AML-193 (cell line): ENCODE results near the gene MCUB.
A peak's percentile ranks its signal among the peaks of the same experiment; 100 is the strongest.

Experiments
- DNase-seq, 2 experiments: peaks; one replicate each; lab custom pipeline; 2025; lab: John Stamatoyannopoulos, UW

Gene MCUB

DNA sequence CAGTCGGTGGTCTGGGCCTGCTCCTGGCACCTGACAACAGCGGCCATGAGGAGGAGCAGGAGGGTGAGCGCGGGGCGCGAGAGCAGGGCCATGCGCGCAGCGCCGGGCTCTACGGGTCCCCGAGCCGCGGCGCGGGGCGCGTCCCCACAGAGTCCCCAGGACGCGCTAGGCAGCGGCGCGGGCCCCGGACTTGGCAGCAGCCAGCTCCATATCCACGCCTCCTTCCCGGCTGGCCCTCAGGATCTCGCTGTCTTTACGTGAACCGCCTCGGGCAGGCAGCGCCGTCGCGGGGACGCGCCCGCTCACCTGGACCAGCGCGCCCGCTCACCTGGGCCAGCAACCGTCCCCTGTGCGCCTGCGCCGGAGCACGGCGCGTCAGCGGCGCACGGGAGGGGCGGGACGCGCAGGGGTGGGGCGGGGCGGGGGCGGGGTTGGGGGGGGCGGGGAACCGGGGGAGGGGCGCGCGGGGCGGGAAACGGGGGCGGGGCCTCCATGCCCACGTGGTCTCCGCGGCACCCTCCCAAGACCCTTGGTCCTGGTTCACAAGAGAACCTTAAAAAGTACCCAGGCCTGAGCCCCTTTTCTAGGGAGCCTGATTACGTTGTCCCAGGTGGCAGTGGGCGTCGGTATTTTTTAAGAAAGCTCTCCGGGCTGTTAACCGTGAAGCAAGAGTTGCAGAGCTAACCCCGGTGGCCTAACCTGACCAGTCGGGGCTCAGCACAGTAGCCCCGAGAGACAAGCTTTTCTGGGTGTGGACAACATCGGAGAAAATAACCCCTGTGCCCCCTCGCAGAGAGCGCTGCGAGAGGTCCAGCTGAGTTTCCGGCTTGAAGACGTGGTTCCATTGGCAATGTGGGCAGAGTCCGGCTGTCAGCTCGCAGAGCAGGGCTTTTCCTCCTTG lies 169.9 kb downstream of the MCUB start, which contains the start of gene PLA2G12A:
PLA2G12A (minus strand) TSS at position 353 of the 901 bp plus-strand sequence; CDS start at position 92, 261 bp downstream.
- peak; percentile 38 to 61 for DNase-seq

DNA sequence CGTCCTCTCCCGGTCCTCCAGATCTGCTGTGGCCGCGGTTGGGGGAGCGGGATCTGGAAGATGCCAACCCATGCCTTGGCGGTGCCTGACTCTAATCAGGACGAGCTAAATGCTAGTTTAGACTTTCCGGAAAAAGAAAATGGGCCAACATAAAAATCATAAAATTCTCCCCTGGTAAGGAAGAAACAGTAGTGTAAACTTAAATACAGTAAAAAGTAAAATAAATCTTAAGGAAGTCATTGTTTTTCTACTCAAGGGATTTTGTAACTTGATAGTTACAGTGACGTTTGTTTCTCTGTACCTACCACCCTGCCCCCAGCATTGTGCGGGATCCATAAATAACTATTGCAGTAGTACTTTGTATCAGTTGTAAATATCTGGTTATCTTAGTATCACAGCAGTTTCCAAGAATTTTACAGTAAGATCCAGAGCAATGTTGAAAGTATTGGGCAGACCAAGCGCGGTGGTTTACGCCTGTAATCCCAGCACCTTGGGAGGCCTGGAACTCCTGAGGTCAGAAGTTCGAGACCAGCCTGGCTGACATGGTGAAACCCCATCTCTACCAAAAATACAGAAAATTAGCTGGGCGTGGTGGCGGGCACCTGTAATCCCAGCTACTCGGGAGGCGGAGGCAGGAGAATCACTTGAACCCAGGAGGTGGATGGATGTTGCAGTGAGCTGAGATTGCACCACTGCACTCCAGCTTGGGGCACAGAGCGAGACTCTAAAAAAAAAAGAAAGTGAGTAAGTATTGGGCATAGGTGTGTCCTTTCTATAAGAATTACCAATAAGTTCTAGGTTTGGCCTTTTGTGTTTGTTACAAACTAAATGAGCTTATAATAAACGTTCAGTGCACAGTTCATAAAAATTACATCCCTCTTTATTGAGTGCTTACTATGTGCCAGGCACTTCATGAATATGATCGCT lies 170.8 kb downstream of the MCUB start:
- no peak for DNase-seq

DNA sequence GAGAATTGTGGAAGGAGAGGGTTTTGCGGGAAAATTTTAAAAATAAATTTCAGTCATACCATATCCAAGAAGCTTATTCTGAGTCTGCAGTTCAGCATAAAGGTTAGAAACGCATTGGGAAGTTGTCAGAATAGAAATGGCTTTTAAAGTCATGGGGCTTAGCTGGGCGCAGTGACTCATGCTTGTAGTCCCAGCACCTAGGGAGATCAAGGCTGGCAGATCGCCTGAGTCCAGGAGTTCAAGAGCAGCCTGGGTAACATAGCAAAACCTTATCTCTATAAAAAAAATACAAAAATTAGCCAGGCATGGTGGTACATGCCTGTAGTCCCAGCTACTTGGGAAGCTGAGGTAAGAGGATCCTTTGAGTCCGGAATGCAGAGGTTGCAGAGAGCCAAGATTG lies 173.7 kb downstream of the MCUB start:
- no peak for DNase-seq

DNA sequence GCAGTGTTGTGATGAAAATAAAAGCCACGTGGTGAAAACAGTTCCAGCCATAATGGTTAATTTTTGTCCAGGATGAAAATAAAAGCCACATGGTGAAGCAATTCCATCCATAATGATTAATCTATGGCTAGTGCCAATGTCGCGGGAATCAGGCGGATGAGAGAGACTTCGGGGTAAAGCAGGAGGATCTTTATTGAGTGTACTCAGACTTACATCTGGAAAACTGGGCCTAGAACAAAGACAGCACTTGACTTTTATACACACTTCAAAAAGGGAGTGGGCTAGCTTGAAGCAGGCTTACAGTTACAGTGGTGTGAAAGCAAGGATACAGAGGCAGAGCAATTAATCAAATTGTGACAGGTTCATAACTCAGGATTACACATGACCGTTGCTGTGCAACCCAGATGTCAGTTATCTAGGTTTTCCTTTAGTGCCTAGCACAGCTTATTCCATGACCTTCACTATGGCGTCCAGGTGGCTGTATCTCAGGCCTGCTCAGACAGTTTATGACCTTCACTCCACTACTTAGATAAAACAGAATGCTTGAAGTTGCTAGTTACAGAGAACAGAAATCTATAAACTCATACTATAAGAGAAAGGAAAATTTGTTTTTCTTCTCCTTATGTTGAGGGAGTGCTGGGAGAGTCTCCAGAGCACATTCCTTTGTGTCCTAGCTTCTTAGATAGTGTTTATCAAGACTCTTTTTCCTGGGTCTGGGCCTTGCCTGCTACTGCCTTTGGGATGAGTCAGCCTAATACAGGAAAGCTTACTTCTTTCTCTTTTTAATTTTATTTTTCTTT lies 175.7 kb downstream of the MCUB start:
- DNase-seq, result no peak
